22Rv1 (cell line): ENCODE measurements around the gene IGF2R.
"Not testable (repeated sequence)": the region's sequence is repeated elsewhere in the genome, so short reads cannot be mapped to it uniquely, and the experiment has no call there.

Source experiments
- H3K27ac ChIP-seq: fragments of 450-650 bp; 2 replicates; pipeline ENCODE4 v1.5.1; 2017
- CTCF ChIP-seq: fragments of 450-650 bp; IDR thresholded peaks from 2 replicates; pipeline ENCODE4 v1.5.1; 2017; ENCODE audit warnings: mild to moderate bottlenecking
- ZFX ChIP-seq: fragments of 450-650 bp; IDR thresholded peaks from 2 replicates; pipeline ENCODE4 v1.6.1; 2017; ENCODE audit warnings: antibody characterized with exemption, borderline replicate concordance

Gene IGF2R

DNA sequence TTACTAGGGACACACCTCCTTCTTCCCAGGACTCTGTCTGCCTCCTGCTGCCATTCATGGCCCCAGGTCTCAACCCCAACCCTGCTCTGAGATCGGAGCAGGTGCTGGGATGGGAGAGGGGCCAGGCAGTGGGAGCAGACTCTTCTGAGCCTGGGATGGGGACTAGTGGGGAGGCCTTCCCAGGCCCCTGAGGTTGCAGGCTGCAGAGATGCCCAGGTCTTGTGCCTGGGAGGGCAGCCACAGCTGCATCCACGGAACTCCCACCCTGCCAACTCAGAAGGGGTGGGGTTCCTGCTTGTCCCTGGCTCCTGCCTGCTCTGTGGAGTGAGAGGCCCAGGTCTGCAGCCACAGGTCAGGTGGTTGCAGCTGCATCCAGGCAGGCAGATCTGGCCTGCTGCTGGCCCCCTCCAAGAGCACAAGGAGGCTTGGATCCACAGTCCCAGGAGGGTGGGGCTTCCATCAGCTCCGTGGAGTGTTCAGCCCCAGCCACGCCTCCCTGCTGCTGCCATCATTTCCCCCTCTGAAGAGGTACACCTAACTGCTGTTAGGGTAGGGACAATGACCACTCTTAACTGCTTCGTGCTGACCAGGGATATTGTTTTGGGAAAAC, 149.8 kb downstream of the IGF2R start:
- no peak overlapping the region for H3K27ac ChIP-seq
- no peak for TF ChIP-seq ZFX
- no peak for TF ChIP-seq CTCF

- TF ChIP-seq CTCF = no peak
- TF ChIP-seq ZFX = no peak
- no peak overlapping the region for H3K27ac ChIP-seq
Measured at GRCh38 chr6:160120087-160120486, 151.2 kb downstream of the IGF2R start.

DNA sequence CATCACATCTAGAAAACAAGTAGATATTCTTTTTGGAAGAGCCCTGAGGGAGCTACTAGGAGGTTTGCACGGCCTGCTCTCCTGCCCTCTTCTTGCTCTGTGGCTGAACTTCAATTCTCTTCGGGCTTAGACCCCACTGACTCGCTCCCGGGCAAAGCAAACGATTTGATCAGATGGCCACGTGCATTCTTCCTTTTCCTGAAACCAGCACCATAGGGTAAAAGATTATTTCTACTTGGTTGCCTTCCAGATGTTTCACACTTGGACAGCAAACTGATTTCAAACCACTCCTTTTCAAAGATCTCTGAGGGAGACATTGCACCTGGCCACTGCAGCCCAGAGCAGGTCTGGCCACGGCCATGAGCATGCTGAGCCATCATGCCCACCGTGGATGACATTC, 152.7 kb downstream of the IGF2R start, which contains the start of gene SLC22A1:
Gene SLC22A1 (plus strand): TSS at position 258 of the 400 bp plus-strand sequence. CDS start 121 bp downstream, at position 379.
- no peak within 1 kb of the TSS for H3K27ac ChIP-seq
- TF ChIP-seq ZFX = no peak
- no peak for TF ChIP-seq CTCF

GRCh38 chr6:160121981-160122380, 153.1 kb downstream of the IGF2R start:
- TF ChIP-seq ZFX (no peak), CTCF (no peak)
- H3K27ac ChIP-seq = no peak overlapping the region

DNA sequence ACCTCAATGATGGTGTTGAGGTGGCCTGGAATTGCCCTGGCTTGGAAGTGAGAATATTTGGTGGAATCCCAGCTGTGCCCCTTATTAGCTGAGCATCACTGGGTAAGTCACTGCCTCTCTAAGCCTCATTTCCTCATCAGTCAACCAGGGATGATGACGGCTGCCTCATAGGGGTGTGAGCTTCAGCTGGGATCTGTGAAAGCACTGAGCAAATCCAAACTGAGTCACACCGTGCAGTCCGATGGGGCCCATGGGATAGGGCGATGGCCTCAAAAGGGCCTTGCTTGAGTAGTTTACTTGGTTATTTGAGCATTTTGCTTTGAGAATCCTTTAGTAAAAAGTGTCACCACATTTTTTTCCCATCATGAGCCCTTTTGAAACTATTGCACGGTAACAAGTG, 153.9 kb downstream of the IGF2R start:
- no peak overlapping the region for H3K27ac ChIP-seq
- TF ChIP-seq ZFX (no peak), CTCF (no peak)

GRCh38 chr6:160124007-160124406, 155.1 kb downstream of the IGF2R start:
- no peak overlapping the region for H3K27ac ChIP-seq
- TF ChIP-seq ZFX (no peak), CTCF (no peak)

- H3K27ac ChIP-seq = no peak overlapping the region
- no peak for TF ChIP-seq ZFX
Measured at GRCh38 chr6:160124605-160125004, 155.7 kb downstream of the IGF2R start.

GRCh38 chr6:160125105-160125504, 156.2 kb downstream of the IGF2R start:
- H3K27ac ChIP-seq = not testable (repeated sequence)
